Upper lobe of left lung (tissue), 6 donors: ENCODE measurements around the gene APBB1IP. TPM values are rescaled to one million over a fixed set of nuclear protein-coding genes. Genes with fewer than 3 reads are reported as not detected.

Experiments used
- ATAC-seq, 2 donors: fragments of 200-7000 bp; cut with Tn5 transposase; one replicate each; pipeline ENCODE4 v1.9.1; 2022; ENCODE audit warnings: mild to moderate bottlenecking in 2 of 2, moderate library complexity in 2 of 2; ENCODE audit not compliant: low FRiP score in 2 of 2
- DNase-seq, 2 donors: peaks; one replicate each; pipeline ENCODE4 v3.0.0-alpha.2; 2019 to 2020
- H3K27ac ChIP-seq, 4 donors: fragments of 200-600 bp; sonication (generic); one replicate each; pipeline ENCODE4 v1.5.1; 2016 to 2019
- H3K27me3 ChIP-seq, 4 donors: fragments of 200-600 bp; sonication (generic); one replicate each; pipeline ENCODE4 v1.5.1; 2017 to 2019
- H3K36me3 ChIP-seq, 4 donors: fragments of 200-600 bp; sonication (generic); one replicate each; pipeline ENCODE4 v1.5.1; 2016 to 2019
- H3K4me1 ChIP-seq, 4 donors: fragments of 200-600 bp; sonication (generic); one replicate each; pipeline ENCODE4 v1.5.1; 2018 to 2019
- H3K4me3 ChIP-seq, 4 donors: fragments of 200-600 bp; sonication (generic); one replicate each; pipeline ENCODE4 v1.5.1; 2017 to 2019; ENCODE audit warnings: mild to moderate bottlenecking in 2 of 4, moderate library complexity in 1 of 4
- H3K9me3 ChIP-seq, 4 donors: fragments of 200-600 bp; sonication (generic); one replicate each; pipeline ENCODE4 v1.5.1; 2018 to 2019
- EP300 ChIP-seq, 4 donors: sonication (generic); formaldehyde crosslinking; IDR thresholded peaks; one replicate each; pipeline ENCODE4 v1.5.1; 2017; ENCODE audit warnings: antibody characterized with exemption in 4 of 4, control low read depth in 2 of 4
- POLR2A ChIP-seq, 4 donors: fragments of 450-650 bp; IDR thresholded peaks; one replicate each; pipeline ENCODE4 v1.5.1; 2016 to 2017; ENCODE audit warnings: antibody characterized with exemption in 4 of 4, mild to moderate bottlenecking in 2 of 4
- POLR2AphosphoS5 ChIP-seq, 2 donors: sonication (generic); formaldehyde crosslinking; IDR thresholded peaks; one replicate each; pipeline ENCODE4 v1.5.1; 2017; ENCODE audit warnings: antibody characterized with exemption in 2 of 2
- WGBS, 2 donors: methylation state at CpG; one replicate each; pipeline ENCODE4 v1.1.5; 2017 to 2018; 5-methylcytosine and 5-hydroxymethylcytosine counted together
- total RNA-seq, 6 donors: library from RNA; depleted of rRNA in 4 of 6; stranded (reverse); fragments of >200 nt in 4 of 6; gene quantifications; one replicate each; pipeline versions ENCODE4 v1.1.0 to v1.2.1, GENCODE V29; 2016 to 2021
- TF ChIP-seq, protein P1 (sequence below), 6 experiments: fragments of 450-650 bp in 4 of 6; fragments of 200-600 bp in 2 of 6; sonication (generic) in 2 of 6; IDR thresholded peaks; one replicate each; pipeline ENCODE4 v1.5.1; 2016 to 2019; ENCODE audit warnings: antibody characterized with exemption in 6 of 6
- donor health status: DM: no; HTN: no; CAD: no; lungs with moderate emphysema.
- donor health status: DM: no; HTN: yes; CAD: no; lungs with severe emphysema.

The APBB1IP gene
- total RNA-seq, 6 donors from 2014 or later: 15.8 to 45.1 (median 31.3) TPM

DNA sequence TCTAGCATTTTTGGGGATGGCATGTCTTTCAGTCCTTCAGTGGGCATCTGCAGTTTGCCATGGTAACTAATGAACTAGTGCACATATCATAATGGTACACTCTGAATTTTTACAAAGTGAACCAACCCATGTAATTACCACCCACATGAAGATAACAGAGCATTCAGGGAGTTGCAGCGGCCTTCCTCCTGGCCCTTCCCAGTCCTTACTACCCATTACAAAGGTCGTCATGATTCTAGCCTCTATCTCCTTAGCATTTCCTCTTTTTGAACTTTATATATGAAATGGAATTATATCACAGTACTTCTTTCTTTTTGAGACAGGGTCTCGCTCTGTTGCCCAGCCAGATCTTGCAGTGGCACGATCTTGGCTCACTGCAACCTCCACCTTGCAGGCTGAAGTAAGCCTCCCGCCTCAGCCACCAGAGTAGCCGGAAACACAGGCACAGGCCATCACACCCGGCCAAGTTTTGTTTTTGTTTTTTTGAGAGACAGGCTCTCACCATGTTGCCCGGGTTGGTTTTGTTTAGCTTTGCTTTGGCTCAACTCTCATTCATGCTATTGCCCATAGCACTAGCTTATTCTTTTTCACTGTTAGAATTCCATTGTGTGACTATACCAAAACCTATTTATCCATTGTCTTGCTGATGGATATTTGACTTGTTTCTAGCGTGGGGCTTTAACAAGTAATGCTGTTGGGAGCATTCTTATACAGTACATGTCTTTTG, 79.2 kb downstream of the APBB1IP start:
- Histone ChIP-seq H3K27ac (no peak overlapping the region), H3K36me3 (peaks cover 0 to 10% (median 6%) of the 10 kb centered on the region in 4 donors), H3K27me3 (no peaks in the 10 kb centered on the region), H3K4me3 (no peak overlapping the region), H3K4me1 (no peaks in the 10 kb centered on the region), H3K9me3 (peaks cover 0 to 4% (median 0%) of the 10 kb centered on the region in 4 donors)
- WGBS, 2 donors: 64 to 83% methylated on average over 9 of the region's 9 CpGs
- ATAC-seq (no peak), DNase-seq (no peak)
- TF ChIP-seq EP300 (IDR thresholded peaks at IDR 0.05) (no peak), POLR2A (IDR thresholded peaks at IDR 0.05) (no peak), POLR2AphosphoS5 (IDR thresholded peaks at IDR 0.05) (no peak)
- TF ChIP-seq, protein P1, sequence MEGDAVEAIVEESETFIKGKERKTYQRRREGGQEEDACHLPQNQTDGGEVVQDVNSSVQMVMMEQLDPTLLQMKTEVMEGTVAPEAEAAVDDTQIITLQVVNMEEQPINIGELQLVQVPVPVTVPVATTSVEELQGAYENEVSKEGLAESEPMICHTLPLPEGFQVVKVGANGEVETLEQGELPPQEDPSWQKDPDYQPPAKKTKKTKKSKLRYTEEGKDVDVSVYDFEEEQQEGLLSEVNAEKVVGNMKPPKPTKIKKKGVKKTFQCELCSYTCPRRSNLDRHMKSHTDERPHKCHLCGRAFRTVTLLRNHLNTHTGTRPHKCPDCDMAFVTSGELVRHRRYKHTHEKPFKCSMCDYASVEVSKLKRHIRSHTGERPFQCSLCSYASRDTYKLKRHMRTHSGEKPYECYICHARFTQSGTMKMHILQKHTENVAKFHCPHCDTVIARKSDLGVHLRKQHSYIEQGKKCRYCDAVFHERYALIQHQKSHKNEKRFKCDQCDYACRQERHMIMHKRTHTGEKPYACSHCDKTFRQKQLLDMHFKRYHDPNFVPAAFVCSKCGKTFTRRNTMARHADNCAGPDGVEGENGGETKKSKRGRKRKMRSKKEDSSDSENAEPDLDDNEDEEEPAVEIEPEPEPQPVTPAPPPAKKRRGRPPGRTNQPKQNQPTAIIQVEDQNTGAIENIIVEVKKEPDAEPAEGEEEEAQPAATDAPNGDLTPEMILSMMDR (IDR thresholded peaks at IDR 0.05): no peak

GRCh38 chr10:26519803-26520202, 81.7 kb downstream of the APBB1IP start:
- ATAC-seq: no peak
- WGBS, 2 donors: 73 to 79% methylated on average over 1 of the region's 1 CpG
- no peak for DNase-seq
- Histone ChIP-seq H3K4me3 (no peak overlapping the region), H3K4me1 (no peaks in the 10 kb centered on the region), H3K27ac (no peak overlapping the region), H3K27me3 (no peaks in the 10 kb centered on the region), H3K9me3 (peaks cover 0 to 4% (median 0%) of the 10 kb centered on the region in 4 donors), H3K36me3 (no peaks in the 10 kb centered on the region)
- no peak for TF ChIP-seq EP300 (IDR thresholded peaks at IDR 0.05)
- TF ChIP-seq, protein P1 (IDR thresholded peaks at IDR 0.05): no peak
- TF ChIP-seq POLR2AphosphoS5 (IDR thresholded peaks at IDR 0.05): no peak
- TF ChIP-seq POLR2A (IDR thresholded peaks at IDR 0.05): no peak

- Histone ChIP-seq H3K4me3 (no peak overlapping the region), H3K4me1 (no peaks in the 10 kb centered on the region), H3K27me3 (no peaks in the 10 kb centered on the region), H3K9me3 (peaks cover 0 to 4% (median 0%) of the 10 kb centered on the region in 4 donors), H3K27ac (no peak overlapping the region), H3K36me3 (no peaks in the 10 kb centered on the region)
- DNase-seq (no peak), ATAC-seq (no peak)
- WGBS, 2 donors: 67 to 83% methylated on average over 1 of the region's 1 CpG
- TF ChIP-seq, protein P1 (IDR thresholded peaks at IDR 0.05): no peak
- no peak for TF ChIP-seq POLR2A (IDR thresholded peaks at IDR 0.05)
- TF ChIP-seq POLR2AphosphoS5 (IDR thresholded peaks at IDR 0.05): no peak
- no peak for TF ChIP-seq EP300 (IDR thresholded peaks at IDR 0.05)
Measured at GRCh38 chr10:26520575-26520974, 82.4 kb downstream of the APBB1IP start.

GRCh38 chr10:26524161-26524896, 86.2 kb downstream of the APBB1IP start:
- TF ChIP-seq EP300 (IDR thresholded peaks at IDR 0.05) (no peak), POLR2AphosphoS5 (IDR thresholded peaks at IDR 0.05) (no peak), POLR2A (IDR thresholded peaks at IDR 0.05) (no peak)
- TF ChIP-seq, protein P1 (IDR thresholded peaks at IDR 0.05): no peak
- H3K36me3 ChIP-seq: no peaks in the 10 kb centered on the region
- no peak overlapping the region for H3K4me3 ChIP-seq
- ATAC-seq: no peak
- H3K27ac ChIP-seq: no peak overlapping the region
- no peaks in the 10 kb centered on the region for H3K4me1 ChIP-seq
- no peak for DNase-seq
- 55 to 62% methylated on average over 6 of the region's 6 CpGs for WGBS, 2 donors
- peaks cover 0 to 4% (median 0%) of the 10 kb centered on the region in 4 donors for H3K9me3 ChIP-seq
- H3K27me3 ChIP-seq: no peaks in the 10 kb centered on the region
